DND-41 (cell line): ENCODE measurements around the gene ADRB1.

Experiments used
- ATAC-seq: fragments of 200-7000 bp; cut with Tn5 transposase; 3 replicates; pipeline ENCODE4 v1.9.1; 2021; ENCODE audit warnings: low read depth; ENCODE audit not compliant: insufficient read depth
- DNase-seq: peaks from one replicate; pipeline ENCODE4 v3.0.0-alpha.2; 2020
- H2AFZ ChIP-seq: 2 replicates; pipeline ENCODE4 v1.6.0; 2012; ENCODE audit warnings: low read depth, low read length
- H3K27ac ChIP-seq: 2 replicates; pipeline ENCODE4 v1.5.1; 2012; ENCODE audit warnings: low read length, inconsistent platforms
- H3K27me3 ChIP-seq: fragments of 200-600 bp; sonication (generic); 2 replicates; pipeline ENCODE4 v1.6.0; 2012; ENCODE audit warnings: low read length, mild to moderate bottlenecking, inconsistent platforms; ENCODE audit not compliant: insufficient read depth, poor library complexity
- H3K36me3 ChIP-seq: 2 replicates; pipeline ENCODE4 v1.5.1; 2012; ENCODE audit warnings: low read length, inconsistent platforms; ENCODE audit not compliant: insufficient read depth
- H3K4me1 ChIP-seq: 2 replicates; pipeline ENCODE4 v1.5.1; 2012; ENCODE audit warnings: mild to moderate bottlenecking, low read length; ENCODE audit not compliant: insufficient read depth
- H3K4me2 ChIP-seq: 2 replicates; pipeline ENCODE4 v1.6.0; 2012; ENCODE audit warnings: mild to moderate bottlenecking, moderate library complexity, low read length, inconsistent platforms; ENCODE audit not compliant: insufficient read depth
- H3K4me3 ChIP-seq, 2 experiments: fragments of 200-600 bp in 1 of 2; shearing (Covaris generic) in 1 of 2; 2 replicates each; pipeline ENCODE4 v1.5.1; 2012 to 2016; ENCODE audit warnings: inconsistent platforms in 2 of 2, low read length in 2 of 2, mild to moderate bottlenecking in 2 of 2, low read depth in 1 of 2, moderate library complexity in 1 of 2
- H3K79me2 ChIP-seq: 2 replicates; pipeline ENCODE4 v1.6.0; 2012; ENCODE audit warnings: low read length, inconsistent platforms; ENCODE audit not compliant: insufficient read depth
- H3K9ac ChIP-seq: 2 replicates; pipeline ENCODE4 v1.6.0; 2012; ENCODE audit warnings: low read depth, mild to moderate bottlenecking, inconsistent platforms, low read length, moderate library complexity
- H3K9me3 ChIP-seq: 2 replicates; pipeline ENCODE4 v1.5.1; 2012; ENCODE audit warnings: low read length, moderate library complexity, mild to moderate bottlenecking, inconsistent platforms; ENCODE audit not compliant: insufficient read depth, severe bottlenecking
- H4K20me1 ChIP-seq: 2 replicates; pipeline ENCODE4 v1.6.0; 2012; ENCODE audit warnings: low read length; ENCODE audit not compliant: insufficient read depth
- EZH2 ChIP-seq: IDR thresholded peaks from 3 replicates; pipeline ENCODE4 v1.6.1; 2012; ENCODE audit warnings: borderline replicate concordance, low read depth, mild to moderate bottlenecking, moderate library complexity, low read length, inconsistent platforms; ENCODE audit not compliant: severe bottlenecking
- TF ChIP-seq, protein P1 (sequence below): IDR thresholded peaks from 2 replicates; pipeline ENCODE4 v1.5.1; 2012; ENCODE audit warnings: borderline replicate concordance, low read length, moderate library complexity, mild to moderate bottlenecking; ENCODE audit not compliant: poor library complexity, severe bottlenecking; ENCODE audit errors: extremely low read depth

Gene ADRB1

DNA sequence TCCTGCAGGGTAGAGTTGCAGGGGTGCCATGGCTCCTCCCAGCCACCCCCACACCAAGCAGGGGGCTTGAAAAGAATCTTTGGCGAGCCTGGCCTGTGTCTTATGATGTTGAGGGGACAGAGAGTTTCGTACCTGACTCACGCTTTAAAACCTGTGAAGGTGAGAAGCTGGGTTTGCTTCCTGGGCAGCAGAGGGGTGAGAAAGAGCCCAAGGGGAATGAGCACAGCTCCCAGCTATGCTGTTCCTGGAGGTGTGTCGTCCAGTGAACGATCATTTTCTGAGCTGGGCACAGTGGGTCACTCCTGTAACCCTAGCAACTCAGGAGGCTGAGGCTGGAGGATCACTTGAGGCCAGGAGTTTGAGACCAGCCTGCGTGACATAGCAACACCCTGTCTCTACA is 13.5 kb upstream of the ADRB1 start:
- DNase-seq: no peak
- Histone ChIP-seq H3K9ac (no peak overlapping the region), H2AFZ (no peak overlapping the region), H3K4me3 (no peak overlapping the region), H4K20me1 (no peaks in the 10 kb centered on the region), H3K27ac (no peak overlapping the region), H3K36me3 (no peaks in the 10 kb centered on the region), H3K79me2 (no peaks in the 10 kb centered on the region), H3K4me2 (no peak overlapping the region), H3K27me3 (no peaks in the 10 kb centered on the region), H3K4me1 (peaks cover 9% of the 10 kb centered on the region), H3K9me3 (no peaks in the 10 kb centered on the region)
- ATAC-seq: no peak
- TF ChIP-seq, protein P1, sequence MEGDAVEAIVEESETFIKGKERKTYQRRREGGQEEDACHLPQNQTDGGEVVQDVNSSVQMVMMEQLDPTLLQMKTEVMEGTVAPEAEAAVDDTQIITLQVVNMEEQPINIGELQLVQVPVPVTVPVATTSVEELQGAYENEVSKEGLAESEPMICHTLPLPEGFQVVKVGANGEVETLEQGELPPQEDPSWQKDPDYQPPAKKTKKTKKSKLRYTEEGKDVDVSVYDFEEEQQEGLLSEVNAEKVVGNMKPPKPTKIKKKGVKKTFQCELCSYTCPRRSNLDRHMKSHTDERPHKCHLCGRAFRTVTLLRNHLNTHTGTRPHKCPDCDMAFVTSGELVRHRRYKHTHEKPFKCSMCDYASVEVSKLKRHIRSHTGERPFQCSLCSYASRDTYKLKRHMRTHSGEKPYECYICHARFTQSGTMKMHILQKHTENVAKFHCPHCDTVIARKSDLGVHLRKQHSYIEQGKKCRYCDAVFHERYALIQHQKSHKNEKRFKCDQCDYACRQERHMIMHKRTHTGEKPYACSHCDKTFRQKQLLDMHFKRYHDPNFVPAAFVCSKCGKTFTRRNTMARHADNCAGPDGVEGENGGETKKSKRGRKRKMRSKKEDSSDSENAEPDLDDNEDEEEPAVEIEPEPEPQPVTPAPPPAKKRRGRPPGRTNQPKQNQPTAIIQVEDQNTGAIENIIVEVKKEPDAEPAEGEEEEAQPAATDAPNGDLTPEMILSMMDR: no peak
- TF ChIP-seq EZH2: no peak

DNA sequence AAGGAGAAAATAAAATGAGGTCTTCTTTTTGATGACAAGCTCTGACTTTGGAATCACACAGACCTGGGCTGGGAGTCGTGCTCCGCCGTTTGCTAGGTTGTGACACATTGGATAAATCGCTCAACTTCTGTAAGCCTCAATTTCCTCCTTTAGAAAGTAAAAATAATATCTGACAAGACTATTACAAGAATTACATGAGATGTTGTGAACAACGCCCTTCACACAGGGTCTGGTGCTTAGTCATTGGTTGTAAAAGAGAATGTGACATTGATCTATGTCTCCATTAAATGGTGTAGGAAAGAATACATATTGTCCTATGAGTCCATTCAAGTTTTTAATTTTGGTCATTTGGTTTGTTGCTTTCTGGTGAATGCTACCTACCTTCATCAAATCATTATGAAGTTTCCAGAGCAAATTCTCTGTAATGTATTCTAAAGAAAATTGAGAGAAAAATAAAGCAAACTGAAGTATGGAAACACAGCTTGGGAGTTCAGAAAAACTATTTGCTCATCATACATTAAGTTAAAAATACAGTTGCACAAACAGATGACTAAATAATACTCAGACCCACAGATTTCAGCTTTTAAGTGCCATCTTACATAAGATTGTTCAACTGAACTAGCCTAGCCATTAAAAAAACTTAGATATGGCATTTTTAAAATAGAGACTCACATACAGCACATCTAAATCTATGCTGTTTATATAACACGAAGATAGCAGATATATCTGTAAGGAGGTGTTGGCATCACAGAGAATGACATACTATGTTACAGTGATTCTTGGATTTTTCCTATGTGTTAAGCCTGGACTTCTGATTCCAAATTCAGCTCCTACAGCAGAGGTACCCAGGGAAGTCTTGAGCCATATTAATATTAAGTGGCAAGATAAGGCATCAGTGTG is 12.3 kb upstream of the ADRB1 start:
- no peaks in the 10 kb centered on the region for H3K9me3 ChIP-seq
- H3K4me2 ChIP-seq: no peak overlapping the region
- H4K20me1 ChIP-seq: no peaks in the 10 kb centered on the region
- H3K36me3 ChIP-seq: no peaks in the 10 kb centered on the region
- no peak overlapping the region for H3K9ac ChIP-seq
- DNase-seq (no peak), ATAC-seq (no peak)
- H3K79me2 ChIP-seq: no peaks in the 10 kb centered on the region
- no peak overlapping the region for H2AFZ ChIP-seq
- H3K27me3 ChIP-seq: no peaks in the 10 kb centered on the region
- no peak for TF ChIP-seq EZH2
- TF ChIP-seq, protein P1: no peak
- no peak overlapping the region for H3K4me3 ChIP-seq
- H3K27ac ChIP-seq: no peak overlapping the region
- no peaks in the 10 kb centered on the region for H3K4me1 ChIP-seq

DNA sequence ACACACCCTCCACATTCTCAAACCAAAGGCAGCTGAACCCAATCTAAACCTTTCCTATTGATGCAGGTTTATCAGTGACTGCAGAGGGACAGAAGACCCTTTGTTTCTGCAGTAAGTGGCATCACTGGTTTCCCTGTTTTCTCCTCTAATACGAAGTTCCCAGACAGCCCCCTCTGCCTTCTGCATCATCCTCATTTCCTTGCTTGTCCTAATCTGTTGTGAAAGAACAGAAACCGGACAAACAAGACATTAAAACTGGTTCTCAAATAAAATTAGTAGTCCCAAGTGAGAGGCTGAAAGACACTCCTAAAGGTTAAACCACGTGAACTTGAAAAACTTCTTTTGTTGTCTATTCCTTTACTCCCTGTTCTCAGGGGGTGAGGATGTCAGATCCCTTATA is 10.1 kb upstream of the ADRB1 start:
- Histone ChIP-seq H3K9ac (no peak overlapping the region), H2AFZ (no peak overlapping the region), H3K4me3 (no peak overlapping the region), H4K20me1 (no peaks in the 10 kb centered on the region), H3K4me1 (no peaks in the 10 kb centered on the region), H3K27me3 (no peaks in the 10 kb centered on the region), H3K4me2 (no peak overlapping the region), H3K36me3 (no peaks in the 10 kb centered on the region), H3K9me3 (no peaks in the 10 kb centered on the region), H3K79me2 (no peaks in the 10 kb centered on the region), H3K27ac (no peak overlapping the region)
- DNase-seq: no peak
- ATAC-seq: no peak
- TF ChIP-seq, protein P1: no peak
- TF ChIP-seq EZH2: no peak
